Activated naive CD4-positive, alpha-beta T cell treated with anti-CD3 and anti-CD28 coated beads for 36 hours (primary cell): ENCODE measurements around the gene SFRP5. TPM values are rescaled to one million over a fixed set of nuclear protein-coding genes. Genes with fewer than 3 reads are reported as not detected.

Experiments used
- CTCF ChIA-PET: fragments of 350-600 bp; sonication (Branson Sonifier 250); formaldehyde crosslinking; loops from one replicate; lab custom pipeline; 2021; ENCODE audit warnings: antibody characterized with exemption; lab: Charles Lee
- DNase-seq: peaks from one replicate; pipeline ENCODE4 v3.0.0-alpha.2; 2020
- H3K27ac Mint-ChIP-seq: one replicate; pipeline ENCODE4 v1.8.0; 2021; ENCODE audit warnings: mild to moderate bottlenecking, mixed read lengths
- H3K27me3 Mint-ChIP-seq: one replicate; pipeline ENCODE4 v1.8.0; 2021; ENCODE audit warnings: low read depth, mixed read lengths
- H3K36me3 Mint-ChIP-seq: one replicate; pipeline ENCODE4 v1.8.0; 2021; ENCODE audit warnings: low read depth, mixed read lengths
- H3K4me1 Mint-ChIP-seq: one replicate; pipeline ENCODE4 v1.8.0; 2021; ENCODE audit warnings: low read depth, mixed read lengths
- H3K4me3 Mint-ChIP-seq: one replicate; pipeline ENCODE4 v1.8.0; 2021; ENCODE audit warnings: mild to moderate bottlenecking, moderate library complexity, mixed read lengths
- H3K9me3 Mint-ChIP-seq: one replicate; pipeline ENCODE4 v1.8.0; 2021; ENCODE audit warnings: mixed read lengths
- intact Hi-C: fragments of 100-400 bp; cut with micrococcal nuclease; formaldehyde crosslinking; loops from one replicate; pipeline ENCODE4 v1.15.1; 2023
- total RNA-seq, 2 experiments: library from RNA; stranded (reverse); gene quantifications; one replicate each; pipeline ENCODE4 v1.2.3, GENCODE V29; 2021

The SFRP5 gene
- total RNA-seq, 2 experiments from 2014 or later, result not detected

- Mint-ChIP-seq H3K36me3 (no peaks in the 10 kb centered on the region), H3K4me1 (peaks cover 17% of the 10 kb centered on the region), H3K27me3 (no peaks in the 10 kb centered on the region), H3K4me3 (no peak overlapping the region), H3K9me3 (peaks cover 8% of the 10 kb centered on the region), H3K27ac (no peak overlapping the region)
- no peak for DNase-seq
- CTCF ChIA-PET, result interaction anchor here (1.2 to 2.4 kb wide), 3 partner anchors 8 to 99 kb away, joined by 3 to 14 read pairs (median 6); no protein-coding TSS in a partner anchor
- intact Hi-C loops, result no loop called here
These were observed 28.7 kb upstream of the SFRP5 start for GRCh38 chr10:97800474-97800873.

GRCh38 chr10:97798958-97799610 lies 27.3 kb upstream of the SFRP5 start:
- H3K4me3 Mint-ChIP-seq, result no peak overlapping the region
- peaks cover 8% of the 10 kb centered on the region for H3K9me3 Mint-ChIP-seq
- no peaks in the 10 kb centered on the region for H3K27me3 Mint-ChIP-seq
- CTCF ChIA-PET, result interaction anchor here (0.7 to 0.8 kb wide), 2 partner anchors 9 to 846 kb away, joined by 4 read pairs; no protein-coding TSS in a partner anchor
- peaks cover 17% of the 10 kb centered on the region for H3K4me1 Mint-ChIP-seq
- DNase-seq, result no peak
- intact Hi-C loops, result no loop called here
- H3K27ac Mint-ChIP-seq, result no peak overlapping the region
- no peaks in the 10 kb centered on the region for H3K36me3 Mint-ChIP-seq

GRCh38 chr10:97796651-97797050 lies 24.9 kb upstream of the SFRP5 start:
- Mint-ChIP-seq H3K36me3 (no peaks in the 10 kb centered on the region), H3K4me1 (peaks cover 27% of the 10 kb centered on the region), H3K4me3 (peak overlapping the region; percentile 32), H3K9me3 (peaks cover 8% of the 10 kb centered on the region), H3K27ac (peak overlapping the region; percentile 75), H3K27me3 (no peaks in the 10 kb centered on the region)
- intact Hi-C loops, result loop anchor here (1.0 kb wide), 2 partner anchors 53 to 73 kb away; partner anchors contain the start of gene GOLGA7B
- CTCF ChIA-PET, result interaction anchor here (0.7 to 10.8 kb wide), 3 partner anchors 76 to 232 kb away, joined by 4 to 232 read pairs (median 5); no protein-coding TSS in a partner anchor
- DNase-seq, result peak; percentile 65

- Mint-ChIP-seq H3K4me3 (no peak overlapping the region), H3K9me3 (peaks cover 8% of the 10 kb centered on the region), H3K36me3 (no peaks in the 10 kb centered on the region), H3K27ac (no peak overlapping the region), H3K27me3 (no peaks in the 10 kb centered on the region), H3K4me1 (peaks cover 27% of the 10 kb centered on the region)
- CTCF ChIA-PET, result interaction anchor here (0.7 to 10.8 kb wide), 3 partner anchors 77 to 232 kb away, joined by 4 to 232 read pairs (median 5); no protein-coding TSS in a partner anchor
- intact Hi-C loops, result loop anchor here (1.0 kb wide), 2 partner anchors 53 to 73 kb away; partner anchors contain the start of gene GOLGA7B
- DNase-seq, result no peak
These were observed 24.1 kb upstream of the SFRP5 start for GRCh38 chr10:97795886-97796285.

- no peaks in the 10 kb centered on the region for H3K27me3 Mint-ChIP-seq
These were observed 20.3 kb upstream of the SFRP5 start for GRCh38 chr10:97791824-97792721.

GRCh38 chr10:97789770-97790397 lies 18.1 kb upstream of the SFRP5 start:
- no peak overlapping the region for H3K4me3 Mint-ChIP-seq
- no peaks in the 10 kb centered on the region for H3K36me3 Mint-ChIP-seq
- H3K27me3 Mint-ChIP-seq, result no peaks in the 10 kb centered on the region
- intact Hi-C loops, result loop anchor here (5.0 to 10.0 kb wide), 2 partner anchors 85 to 237 kb away; no protein-coding TSS in a partner anchor
- CTCF ChIA-PET, result interaction anchor here (0.7 to 10.8 kb wide), 4 partner anchors 9 to 83 kb away, joined by 3 to 232 read pairs (median 4); no protein-coding TSS in a partner anchor
- H3K4me1 Mint-ChIP-seq, result peaks cover 13% of the 10 kb centered on the region
- DNase-seq, result no peak
- H3K27ac Mint-ChIP-seq, result no peak overlapping the region
- H3K9me3 Mint-ChIP-seq, result no peaks in the 10 kb centered on the region

More at GRCh38 chr10:97791824-97792721, 20.3 kb upstream of the SFRP5 start:
- Mint-ChIP-seq H3K4me3 (no peak overlapping the region), H3K36me3 (no peaks in the 10 kb centered on the region), H3K9me3 (no peaks in the 10 kb centered on the region), H3K27ac (no peak overlapping the region), H3K4me1 (peaks cover 28% of the 10 kb centered on the region)
- intact Hi-C loops, result loop anchor here (1.0 to 5.0 kb wide), 2 partner anchors 77 to 235 kb away; no protein-coding TSS in a partner anchor
- DNase-seq, result peak; percentile 86
- CTCF ChIA-PET, result interaction anchor here (0.6 to 10.8 kb wide), 30 partner anchors 9 to 653 kb away, joined by 3 to 232 read pairs (median 4); partner anchors contain the start of genes AVPI1, GOLGA7B, SFRP5 and ZFYVE27

GRCh38 chr10:97788552-97789442 lies 17.0 kb upstream of the SFRP5 start:
- intact Hi-C loops, result loop anchor here (10.0 kb wide), 1 partner anchor 84 kb away; no protein-coding TSS in a partner anchor
- H3K27me3 Mint-ChIP-seq, result no peaks in the 10 kb centered on the region
- no peak overlapping the region for H3K27ac Mint-ChIP-seq
- peaks cover 10% of the 10 kb centered on the region for H3K4me1 Mint-ChIP-seq
- no peaks in the 10 kb centered on the region for H3K9me3 Mint-ChIP-seq
- no peak overlapping the region for H3K4me3 Mint-ChIP-seq
- CTCF ChIA-PET, result interaction anchor here (0.7 to 10.8 kb wide), 4 partner anchors 8 to 112 kb away, joined by 3 to 232 read pairs (median 5); partner anchors contain the start of gene AVPI1
- H3K36me3 Mint-ChIP-seq, result no peaks in the 10 kb centered on the region
- DNase-seq, result no peak

- Mint-ChIP-seq H3K9me3 (no peaks in the 10 kb centered on the region), H3K4me3 (no peak overlapping the region), H3K27me3 (no peaks in the 10 kb centered on the region), H3K27ac (no peak overlapping the region), H3K36me3 (no peaks in the 10 kb centered on the region), H3K4me1 (peaks cover 25% of the 10 kb centered on the region)
- no peak for DNase-seq
- intact Hi-C loops, result loop anchor here (10.0 kb wide), 1 partner anchor 81 kb away; no protein-coding TSS in a partner anchor
- CTCF ChIA-PET, result interaction anchor here (0.9 to 1.2 kb wide), 2 partner anchors 10 to 13 kb away, joined by 3 read pairs; no protein-coding TSS in a partner anchor
These were observed 13.9 kb upstream of the SFRP5 start for GRCh38 chr10:97785731-97786130.

- Mint-ChIP-seq H3K36me3 (no peaks in the 10 kb centered on the region), H3K27me3 (no peaks in the 10 kb centered on the region), H3K27ac (no peak overlapping the region), H3K4me1 (peaks cover 29% of the 10 kb centered on the region), H3K4me3 (no peak overlapping the region), H3K9me3 (no peaks in the 10 kb centered on the region)
- CTCF ChIA-PET, result interaction anchor here (0.9 to 1.2 kb wide), 2 partner anchors 10 to 13 kb away, joined by 3 read pairs; no protein-coding TSS in a partner anchor
- intact Hi-C loops, result loop anchor here (10.0 kb wide), 1 partner anchor 80 kb away; no protein-coding TSS in a partner anchor
- DNase-seq, result no peak
These were observed 13.4 kb upstream of the SFRP5 start for GRCh38 chr10:97785231-97785630.

GRCh38 chr10:97784200-97784810 lies 12.5 kb upstream of the SFRP5 start:
- H3K27ac Mint-ChIP-seq, result no peak overlapping the region
- DNase-seq, result no peak
- peaks cover 29% of the 10 kb centered on the region for H3K4me1 Mint-ChIP-seq
- H3K4me3 Mint-ChIP-seq, result no peak overlapping the region
- CTCF ChIA-PET, result no interaction called here
- H3K27me3 Mint-ChIP-seq, result no peaks in the 10 kb centered on the region
- H3K9me3 Mint-ChIP-seq, result no peaks in the 10 kb centered on the region
- intact Hi-C loops, result loop anchor here (10.0 kb wide), 1 partner anchor 80 kb away; no protein-coding TSS in a partner anchor
- no peaks in the 10 kb centered on the region for H3K36me3 Mint-ChIP-seq
